Peyer's patch (tissue), 4 donors: Measurements from ENCODE around the gene ADARB1. TPM values are rescaled to one million over a fixed set of nuclear protein-coding genes. Genes with fewer than 3 reads are reported as not detected.

ENCODE experiments used
- DNase-seq, 3 donors: peaks; one replicate each; pipeline ENCODE4 v3.0.0-alpha.2; 2017 to 2019
- H3K27ac ChIP-seq, 4 donors: fragments of 200-600 bp; sonication (generic); one replicate each; pipeline ENCODE4 v1.5.1; 2016 to 2019
- H3K27me3 ChIP-seq, 2 donors: fragments of 200-600 bp; sonication (generic); one replicate each; pipeline ENCODE4 v1.5.1; 2019
- H3K36me3 ChIP-seq, 3 donors: fragments of 200-600 bp; sonication (generic); one replicate each; pipeline ENCODE4 v1.5.1; 2016 to 2019
- H3K4me1 ChIP-seq, 4 donors: fragments of 200-600 bp; sonication (generic); one replicate each; pipeline ENCODE4 v1.5.1; 2016 to 2019
- H3K4me3 ChIP-seq, 4 donors: fragments of 200-600 bp; sonication (generic); 1 replicate in 3 of 4; 2 replicates in 1 of 4; pipeline ENCODE4 v1.5.1; 2016 to 2019; ENCODE audit warnings: mild to moderate bottlenecking in 1 of 4
- H3K9me3 ChIP-seq, 4 donors: fragments of 200-600 bp; sonication (generic); one replicate each; pipeline ENCODE4 v1.5.1; 2016 to 2019; ENCODE audit warnings: mild to moderate bottlenecking in 1 of 4
- CTCF ChIP-seq, 6 experiments: fragments of 450-650 bp in 4 of 6; fragments of 200-600 bp in 2 of 6; sonication (generic) in 1 of 6; IDR thresholded peaks; one replicate each; pipeline ENCODE4 v1.5.1; 2017 to 2019; ENCODE audit warnings: antibody characterized with exemption in 6 of 6, mild to moderate bottlenecking in 3 of 6, moderate library complexity in 1 of 6
- POLR2A ChIP-seq, 2 donors: fragments of 450-650 bp; IDR thresholded peaks; one replicate each; pipeline ENCODE4 v1.5.1; 2017; ENCODE audit warnings: antibody characterized with exemption in 2 of 2, mild to moderate bottlenecking in 2 of 2, moderate library complexity in 2 of 2
- total RNA-seq, 4 donors: library from RNA; depleted of rRNA; stranded (reverse); fragments of >200 nt; gene quantifications; one replicate each; pipeline ENCODE4 v1.1.0, GENCODE V29; 2016

The ADARB1 gene
- total RNA-seq, 4 donors from 2014 or later, result 7.4 to 47.9 (median 10.0) TPM

DNA sequence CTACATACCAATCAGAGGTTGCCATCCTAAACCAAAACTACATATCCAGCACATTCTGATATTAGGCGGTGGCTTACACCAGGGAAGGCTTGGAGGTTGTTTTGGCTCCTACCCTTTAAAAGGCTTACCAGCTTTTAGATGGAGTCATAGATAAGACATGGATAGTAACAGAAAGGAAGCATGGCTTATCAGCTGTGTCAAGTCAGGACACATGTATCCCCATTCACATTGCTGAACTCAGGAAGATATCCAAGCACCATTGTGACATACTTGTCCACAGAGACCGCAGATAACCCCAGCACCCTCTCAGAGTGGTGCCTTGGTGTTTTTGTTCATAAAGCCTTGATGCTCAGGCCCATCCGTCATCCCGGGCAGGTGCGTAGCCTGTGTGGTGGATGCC lies 39.7 kb downstream of the ADARB1 start:
- peaks cover 0 to 15% (median 5%) of the 10 kb centered on the region in 4 donors for H3K4me1 ChIP-seq
- no peak overlapping the region for H3K4me3 ChIP-seq
- H3K27me3 ChIP-seq, result no peaks in the 10 kb centered on the region
- TF ChIP-seq CTCF (IDR thresholded peaks at IDR 0.05) (no peak), POLR2A (IDR thresholded peaks at IDR 0.05) (no peak)
- H3K36me3 ChIP-seq, result no peaks in the 10 kb centered on the region
- no peak for DNase-seq
- H3K9me3 ChIP-seq, result no peaks in the 10 kb centered on the region
- H3K27ac ChIP-seq, result no peak overlapping the region

DNA sequence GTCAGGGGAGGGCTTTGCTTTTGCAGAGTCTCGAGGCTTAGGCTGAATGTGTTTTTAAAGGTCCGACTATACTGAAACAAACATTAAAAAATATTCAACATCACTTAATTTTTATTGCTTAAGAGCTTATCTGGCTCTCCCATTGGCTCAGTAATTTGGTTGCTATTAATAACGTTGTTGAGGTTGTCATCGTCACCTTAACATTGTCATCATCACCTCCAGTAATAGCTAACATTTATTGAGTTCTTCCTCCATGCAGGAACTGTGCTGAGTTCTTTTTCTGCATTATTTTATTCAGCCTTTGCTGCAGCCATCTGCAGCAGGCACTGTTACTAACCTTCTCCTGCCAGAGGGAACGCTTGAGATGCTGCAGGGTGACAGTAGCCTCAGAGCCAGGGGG lies 40.1 kb downstream of the ADARB1 start:
- TF ChIP-seq CTCF (IDR thresholded peaks at IDR 0.05), result no peak
- TF ChIP-seq POLR2A (IDR thresholded peaks at IDR 0.05), result no peak
- Histone ChIP-seq H3K4me3 (no peak overlapping the region), H3K36me3 (no peaks in the 10 kb centered on the region), H3K4me1 (peaks cover 0 to 13% (median 5%) of the 10 kb centered on the region in 4 donors), H3K27ac (no peak overlapping the region), H3K9me3 (no peaks in the 10 kb centered on the region), H3K27me3 (no peaks in the 10 kb centered on the region)
- no peak for DNase-seq

DNA sequence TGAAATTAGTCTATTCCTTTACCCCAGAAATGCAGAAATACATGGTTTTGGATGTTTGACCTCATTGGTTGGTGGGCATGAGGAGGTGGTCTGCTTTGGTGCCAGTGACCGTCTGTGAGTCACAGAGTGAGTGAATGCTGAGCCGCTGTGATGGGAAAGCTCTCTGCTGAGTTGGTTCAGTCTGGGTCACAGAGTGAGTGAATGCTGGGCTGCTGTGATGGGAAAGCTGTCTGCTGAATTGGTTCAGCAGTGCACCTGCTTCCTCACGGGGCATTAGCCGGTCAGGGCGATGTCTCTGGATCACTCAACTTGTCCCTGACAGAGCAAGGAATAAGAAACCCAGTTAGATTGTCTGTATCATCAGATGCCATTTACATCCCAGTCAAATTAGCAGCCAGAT lies 40.8 kb downstream of the ADARB1 start:
- H3K36me3 ChIP-seq, result no peaks in the 10 kb centered on the region
- no peaks in the 10 kb centered on the region for H3K27me3 ChIP-seq
- TF ChIP-seq CTCF (IDR thresholded peaks at IDR 0.05), result no peak
- no peak for TF ChIP-seq POLR2A (IDR thresholded peaks at IDR 0.05)
- DNase-seq, result no peak
- H3K9me3 ChIP-seq, result no peaks in the 10 kb centered on the region
- H3K27ac ChIP-seq, result no peak overlapping the region
- H3K4me3 ChIP-seq, result no peak overlapping the region
- peaks cover 0 to 11% (median 5%) of the 10 kb centered on the region in 4 donors for H3K4me1 ChIP-seq

GRCh38 chr21:45116066-45116465 lies 41.7 kb downstream of the ADARB1 start:
- Histone ChIP-seq H3K27ac (no peak overlapping the region), H3K9me3 (no peaks in the 10 kb centered on the region), H3K27me3 (no peaks in the 10 kb centered on the region), H3K36me3 (no peaks in the 10 kb centered on the region), H3K4me3 (no peak overlapping the region), H3K4me1 (peaks cover 0 to 5% (median 2%) of the 10 kb centered on the region in 4 donors)
- DNase-seq, result no peak
- TF ChIP-seq CTCF (IDR thresholded peaks at IDR 0.05) (no peak), POLR2A (IDR thresholded peaks at IDR 0.05) (no peak)

DNA sequence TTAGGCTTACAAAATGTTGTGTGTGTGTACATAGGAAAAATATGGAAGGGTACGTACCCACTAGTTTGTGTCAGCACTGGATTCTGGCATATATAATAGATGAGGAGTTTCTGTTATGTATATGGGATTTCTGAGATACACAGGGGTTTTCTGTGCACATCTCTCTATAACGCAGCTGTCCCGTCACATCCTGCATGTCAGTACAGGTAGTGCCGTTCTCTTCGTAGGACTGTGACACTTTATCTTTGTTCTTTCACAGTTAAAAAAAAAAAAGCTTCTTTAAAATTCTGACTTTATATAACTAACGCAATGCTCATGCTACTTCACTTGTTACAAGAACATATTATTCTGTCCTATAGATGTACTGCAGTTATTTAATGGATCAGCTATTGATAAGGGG lies 42.9 kb downstream of the ADARB1 start:
- no peak overlapping the region for H3K27ac ChIP-seq
- no peak for DNase-seq
- no peak for TF ChIP-seq CTCF (IDR thresholded peaks at IDR 0.05)
- TF ChIP-seq POLR2A (IDR thresholded peaks at IDR 0.05), result no peak
- H3K4me1 ChIP-seq, result no peaks in the 10 kb centered on the region
- no peaks in the 10 kb centered on the region for H3K27me3 ChIP-seq
- no peaks in the 10 kb centered on the region for H3K9me3 ChIP-seq
- no peak overlapping the region for H3K4me3 ChIP-seq
- no peaks in the 10 kb centered on the region for H3K36me3 ChIP-seq

DNA sequence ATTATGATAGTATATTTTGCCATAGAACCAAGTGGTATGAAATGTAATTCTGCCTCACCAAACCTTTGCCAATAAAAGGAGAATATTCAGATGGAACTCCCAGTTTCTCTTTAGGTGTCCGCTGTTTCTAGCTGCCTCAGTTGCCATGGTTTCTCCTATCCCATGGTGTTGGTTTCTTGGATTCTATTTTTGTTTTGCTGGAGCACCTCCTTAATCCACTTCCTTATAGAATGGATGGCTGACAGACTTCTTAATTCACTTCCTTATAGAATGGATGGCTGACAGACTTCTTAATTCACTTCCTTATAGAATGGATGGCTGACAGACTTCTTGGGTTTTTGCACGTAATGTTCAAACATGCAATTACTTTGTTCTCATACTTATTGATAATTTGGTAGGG lies 43.7 kb downstream of the ADARB1 start:
- H3K36me3 ChIP-seq, result no peaks in the 10 kb centered on the region
- H3K27ac ChIP-seq, result no peak overlapping the region
- no peaks in the 10 kb centered on the region for H3K4me1 ChIP-seq
- H3K4me3 ChIP-seq, result no peak overlapping the region
- TF ChIP-seq POLR2A (IDR thresholded peaks at IDR 0.05) (no peak), CTCF (IDR thresholded peaks at IDR 0.05) (no peak)
- H3K27me3 ChIP-seq, result no peaks in the 10 kb centered on the region
- H3K9me3 ChIP-seq, result no peaks in the 10 kb centered on the region
- no peak for DNase-seq
